Muscle of leg (tissue), 11 donors: Measurements from ENCODE around the gene SMTNL1. TPM values are rescaled to one million over a fixed set of nuclear protein-coding genes. Genes with fewer than 3 reads are reported as not detected.

Source experiments
- DNase-seq: peaks from one replicate; pipeline ENCODE4 v3.0.0; 2013
- H3K27ac ChIP-seq: one replicate; pipeline ENCODE4 v1.5.1; 2013; ENCODE audit warnings: mild to moderate bottlenecking, low read length, control low read depth
- H3K27me3 ChIP-seq: one replicate; pipeline ENCODE4 v1.6.1; 2013; ENCODE audit warnings: low read length; ENCODE audit not compliant: control insufficient read depth, insufficient read depth
- H3K36me3 ChIP-seq: one replicate; pipeline ENCODE4 v1.6.1; 2013; ENCODE audit warnings: low read length; ENCODE audit not compliant: control insufficient read depth, insufficient read depth
- H3K4me1 ChIP-seq: one replicate; pipeline ENCODE4 v1.6.1; 2013; ENCODE audit warnings: low read length; ENCODE audit not compliant: control insufficient read depth, insufficient read depth
- H3K4me3 ChIP-seq: one replicate; pipeline ENCODE4 v1.5.1; 2013; ENCODE audit warnings: low read length, control low read depth
- H3K9me3 ChIP-seq: replicated peaks from 2 replicates; pipeline ENCODE4 v1.6.1; 2013; ENCODE audit warnings: low read depth, low read length; ENCODE audit not compliant: control insufficient read depth
- WGBS: methylation state at CpG from one replicate; pipeline ENCODE4 v1.1.5; 2013; ENCODE audit warnings: missing lambda C conversion rate; ENCODE audit not compliant: insufficient coverage; 5-methylcytosine and 5-hydroxymethylcytosine counted together
- polyA plus RNA-seq, 8 donors: library from polyadenylated mRNA; unstranded; fragments of 120-200 nt; gene quantifications; one replicate each; pipeline versions ENCODE4 v1.2.1 to v1.2.3, GENCODE V29; 2013; ENCODE audit warnings: inconsistent platforms in 1 of 8, low replicate concordance in 1 of 8; ENCODE audit not compliant: insufficient read length in 8 of 8, insufficient read depth in 1 of 8
- total RNA-seq: library from RNA; stranded (reverse); fragments of 120-200 nt; gene quantifications from one replicate; pipeline ENCODE4 v1.2.4, GENCODE V29; 2013

The SMTNL1 gene
- total and polyA plus RNA-seq, 9 donors = 93.2 to 258 (median 188) TPM

- WGBS = 100% methylated on average over 2 of the region's 4 CpGs
- H3K36me3 ChIP-seq = peaks cover 37% of the 10 kb centered on the region
- H3K27ac ChIP-seq = no peak overlapping the region
- DNase-seq = no peak
- H3K9me3 ChIP-seq = no peaks in the 10 kb centered on the region
- no peak overlapping the region for H3K4me3 ChIP-seq
- no peaks in the 10 kb centered on the region for H3K4me1 ChIP-seq
- no peaks in the 10 kb centered on the region for H3K27me3 ChIP-seq
Observed at GRCh38 chr11:57560146-57560545, 22.8 kb downstream of the SMTNL1 start.

- WGBS = no CpG with 5 or more reads among the region's 4 CpGs
- no peaks in the 10 kb centered on the region for H3K9me3 ChIP-seq
- no peak overlapping the region for H3K4me3 ChIP-seq
- H3K36me3 ChIP-seq = peaks cover 19% of the 10 kb centered on the region
- no peak overlapping the region for H3K27ac ChIP-seq
- no peak for DNase-seq
- H3K27me3 ChIP-seq = no peaks in the 10 kb centered on the region
- H3K4me1 ChIP-seq = peaks cover 16% of the 10 kb centered on the region
Observed at GRCh38 chr11:57562596-57562995, 25.2 kb downstream of the SMTNL1 start.

DNA sequence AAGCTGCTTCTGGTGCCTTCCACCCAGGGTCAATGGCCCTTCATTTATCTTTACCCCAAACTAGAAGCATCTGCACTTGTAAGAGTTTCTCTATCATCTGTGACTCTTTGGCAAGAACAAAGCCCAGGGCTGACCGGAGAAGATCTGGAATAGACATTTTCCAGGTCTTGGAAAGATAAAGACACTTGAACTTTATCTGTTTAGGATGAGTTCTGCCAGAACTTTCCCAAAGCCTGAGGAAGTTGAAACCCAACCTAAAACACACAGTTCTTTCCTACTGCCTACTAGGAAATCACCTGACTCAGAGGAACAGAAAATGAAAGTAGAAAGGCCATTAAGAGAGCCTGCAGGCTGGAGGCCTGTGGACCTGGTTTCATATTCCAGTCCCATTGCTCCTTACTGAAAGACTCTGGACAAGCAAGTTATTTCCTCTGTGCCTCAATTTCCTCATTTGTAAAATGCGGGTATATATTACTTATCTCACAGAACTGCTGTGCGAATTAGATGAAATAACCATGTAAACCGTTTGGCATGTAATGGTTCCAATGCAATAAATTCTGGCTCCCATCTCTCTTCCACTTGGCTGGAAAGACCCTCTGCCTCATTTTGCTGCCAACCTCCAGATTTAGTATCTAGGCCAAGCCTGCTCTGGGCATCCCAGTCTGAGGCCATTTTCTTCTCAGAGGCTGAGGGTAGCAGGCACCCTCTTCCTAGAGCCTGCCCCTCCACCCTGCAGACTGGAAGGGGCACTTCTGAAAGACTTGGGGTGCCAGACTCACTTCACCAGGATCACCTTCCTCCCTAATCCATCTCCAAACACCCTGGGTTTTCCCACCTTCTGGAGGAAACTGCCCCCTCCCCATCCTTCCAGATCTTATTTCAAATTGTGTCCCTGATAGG lies 28.9 kb downstream of the SMTNL1 start:
- H3K4me3 ChIP-seq = peak overlapping the region; percentile 91
- peaks cover 22% of the 10 kb centered on the region for H3K4me1 ChIP-seq
- no peaks in the 10 kb centered on the region for H3K27me3 ChIP-seq
- H3K27ac ChIP-seq = peak overlapping the region; percentile 90
- WGBS = 18% methylated on average over 2 of the region's 4 CpGs
- H3K36me3 ChIP-seq = no peaks in the 10 kb centered on the region
- DNase-seq = peak; percentile 84
- no peaks in the 10 kb centered on the region for H3K9me3 ChIP-seq

DNA sequence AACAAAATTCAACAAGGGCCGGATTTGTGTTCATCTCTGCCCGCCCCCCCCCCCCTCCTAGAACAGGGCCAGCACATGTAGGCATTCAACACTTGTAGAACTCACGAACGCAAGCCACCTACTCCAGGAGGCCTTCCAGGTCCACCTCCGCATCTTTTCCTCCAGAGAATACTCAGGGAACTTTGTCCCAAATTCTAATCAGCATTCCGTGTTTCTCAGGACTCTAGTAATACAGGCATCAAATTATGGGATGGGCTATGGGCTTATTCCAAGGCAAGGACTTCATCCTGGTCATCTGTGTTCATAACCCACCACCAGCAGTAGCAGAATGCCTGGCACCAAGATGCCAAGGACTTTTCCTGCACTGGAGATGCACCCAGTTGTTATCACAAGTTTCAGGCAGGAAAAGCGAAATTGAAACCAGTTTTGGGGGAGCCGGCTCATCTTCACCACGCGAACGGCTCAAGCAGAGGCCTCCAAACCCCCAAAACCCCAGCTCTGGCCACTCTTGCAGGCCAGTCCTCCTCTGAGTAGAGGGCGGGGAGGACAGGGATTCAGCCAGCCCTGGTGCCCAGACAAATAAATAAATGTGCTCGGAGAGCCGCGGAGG lies 29.6 kb downstream of the SMTNL1 start:
- Histone ChIP-seq H3K4me1 (peaks cover 22% of the 10 kb centered on the region), H3K27ac (peak overlapping the region; percentile 90), H3K9me3 (no peaks in the 10 kb centered on the region), H3K36me3 (no peaks in the 10 kb centered on the region), H3K27me3 (no peaks in the 10 kb centered on the region), H3K4me3 (peak overlapping the region; percentile 91)
- DNase-seq = peak; percentile 39
- WGBS = 5% methylated on average over 7 of the region's 15 CpGs

- Histone ChIP-seq H3K36me3 (no peaks in the 10 kb centered on the region), H3K27me3 (no peaks in the 10 kb centered on the region), H3K27ac (peak within 1 kb of the TSS; percentile 90), H3K4me3 (peak within 1 kb of the TSS; percentile 91), H3K4me1 (peaks cover 22% of the 10 kb centered on the region), H3K9me3 (no peaks in the 10 kb centered on the region)
- WGBS = under 1% methylated on average over 65 of the region's 92 CpGs
- peak; percentile 68 for DNase-seq
Observed at GRCh38 chr11:57567515-57568329, 30.3 kb downstream of the SMTNL1 start, which contains the start of gene UBE2L6. UBE2L6 (minus strand) TSS chr11:57567672; CDS start chr11:57567611, 61 bp downstream.

GRCh38 chr11:57568330-57568766 lies 31.0 kb downstream of the SMTNL1 start:
- Histone ChIP-seq H3K4me1 (peaks cover 22% of the 10 kb centered on the region), H3K36me3 (no peaks in the 10 kb centered on the region), H3K4me3 (peak overlapping the region; percentile 91), H3K27ac (no peak overlapping the region), H3K9me3 (no peaks in the 10 kb centered on the region), H3K27me3 (no peaks in the 10 kb centered on the region)
- DNase-seq = peak; percentile 86
- WGBS = 50% methylated on average over 1 of the region's 6 CpGs

GRCh38 chr11:57571606-57572005 lies 34.2 kb downstream of the SMTNL1 start:
- no peaks in the 10 kb centered on the region for H3K36me3 ChIP-seq
- DNase-seq = peak; percentile 23
- no peak overlapping the region for H3K4me3 ChIP-seq
- H3K27ac ChIP-seq = no peak overlapping the region
- 40% methylated on average over 1 of the region's 2 CpGs for WGBS
- peaks cover 12% of the 10 kb centered on the region for H3K4me1 ChIP-seq
- no peaks in the 10 kb centered on the region for H3K9me3 ChIP-seq
- H3K27me3 ChIP-seq = peaks cover 2% of the 10 kb centered on the region

GRCh38 chr11:57574061-57574460 lies 36.7 kb downstream of the SMTNL1 start:
- no peak overlapping the region for H3K4me3 ChIP-seq
- no peaks in the 10 kb centered on the region for H3K36me3 ChIP-seq
- H3K27me3 ChIP-seq = peaks cover 4% of the 10 kb centered on the region
- DNase-seq = no peak
- no peaks in the 10 kb centered on the region for H3K9me3 ChIP-seq
- H3K27ac ChIP-seq = no peak overlapping the region
- H3K4me1 ChIP-seq = no peaks in the 10 kb centered on the region
- 28% methylated on average over 3 of the region's 4 CpGs for WGBS

- DNase-seq = no peak
- peaks cover 3% of the 10 kb centered on the region for H3K4me1 ChIP-seq
- H3K27me3 ChIP-seq = no peaks in the 10 kb centered on the region
- H3K27ac ChIP-seq = no peak overlapping the region
- 70% methylated on average over 8 of the region's 9 CpGs for WGBS
- no peaks in the 10 kb centered on the region for H3K36me3 ChIP-seq
- no peak overlapping the region for H3K4me3 ChIP-seq
- no peaks in the 10 kb centered on the region for H3K9me3 ChIP-seq
Observed at GRCh38 chr11:57584341-57584740, 46.9 kb downstream of the SMTNL1 start.

DNA sequence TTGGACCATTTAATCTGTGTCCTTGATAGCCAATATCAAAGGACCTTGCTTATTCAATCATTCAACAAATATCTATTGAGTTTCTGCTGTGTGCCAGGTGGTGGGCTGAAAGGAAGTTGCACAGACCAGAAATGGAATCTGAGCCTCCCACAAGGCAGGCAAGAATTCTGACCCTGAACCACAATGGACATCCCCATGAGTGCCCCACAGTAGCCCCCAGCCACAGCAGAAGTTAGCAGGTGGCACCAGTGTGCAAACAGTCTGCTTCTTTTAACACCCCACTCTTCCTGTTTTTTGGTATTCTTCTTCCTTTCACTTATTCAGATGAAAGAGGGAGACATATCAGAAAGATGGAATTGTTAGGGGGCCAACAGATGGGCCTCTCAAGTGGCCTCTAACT lies 47.9 kb downstream of the SMTNL1 start:
- no peak overlapping the region for H3K27ac ChIP-seq

More for the DNA sequence above, 47.9 kb downstream of the SMTNL1 start:
- H3K36me3 ChIP-seq = no peaks in the 10 kb centered on the region
- no peaks in the 10 kb centered on the region for H3K27me3 ChIP-seq
- no peak for DNase-seq
- H3K9me3 ChIP-seq = no peaks in the 10 kb centered on the region
- no peak overlapping the region for H3K4me3 ChIP-seq
- H3K4me1 ChIP-seq = peaks cover 3% of the 10 kb centered on the region
